ENCODE results near the gene STEEP1. TPM values are rescaled to one million over a fixed set of nuclear protein-coding genes. Genes with fewer than 3 reads are reported as not detected.
A peak's percentile ranks its signal among the peaks of the same experiment; 100 is the strongest.

STEEP1 gene
- polyA plus RNA-seq, 2 of the 4 experiments (the other 2 are of a cell fraction), result 37.8 to 40.7 TPM

DNA sequence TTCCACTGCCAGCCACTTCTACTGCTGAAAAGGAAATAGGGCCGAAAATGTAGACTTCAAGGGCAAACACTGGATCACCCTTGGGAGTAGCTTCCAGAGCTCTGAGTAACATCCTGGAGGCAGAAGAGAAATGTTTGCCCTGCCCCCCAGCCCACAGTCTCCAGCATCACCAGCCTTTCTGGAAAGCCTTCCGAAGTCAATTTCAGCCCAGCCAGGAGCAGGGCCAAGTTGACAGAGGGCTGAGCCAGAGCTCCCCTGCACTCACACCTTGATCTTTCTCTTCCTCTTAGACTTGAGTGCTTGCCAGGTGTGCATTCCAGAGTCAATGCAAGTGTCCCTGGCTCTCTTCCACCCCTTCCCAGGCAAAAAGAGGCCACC, 61.7 kb downstream of the STEEP1 start:
- Histone ChIP-seq H3K4me2 (peak overlapping the region; percentile 79), H3K4me3 (no peak overlapping the region), H3K4me1 (peaks cover 68% of the 10 kb centered on the region), H3K27ac (peak overlapping the region; percentile 90 to 100), H3K9me3 (no peaks in the 10 kb centered on the region)
- 0% methylated on average over 1 of the region's 2 CpGs for WGBS (ENCODE audit: missing lambda C conversion rate)
- TF ChIP-seq CEBPB (IDR thresholded peaks at IDR 0.05), result no peak
- no peak for TF ChIP-seq RNF2 (IDR thresholded peaks at IDR 0.05; ENCODE audit: borderline replicate concordance, low read depth)
- peak; percentile 62; the same call in 1 of the 2 replicates for TF ChIP-seq GATA3 (IDR thresholded peaks at IDR 0.05; ENCODE audit: borderline replicate concordance)
- no peak for TF ChIP-seq NPAS2 (CRISPR knock-in tag; IDR thresholded peaks at IDR 0.05; ENCODE audit: borderline replicate concordance)
- TF ChIP-seq ZFP36 (IDR thresholded peaks at IDR 0.05; ENCODE audit: borderline replicate concordance, partially characterized antibody), result no peak
- TF ChIP-seq NR3C1 (IDR thresholded peaks at IDR 0.05), result no peak
- TF ChIP-seq, protein P1, sequence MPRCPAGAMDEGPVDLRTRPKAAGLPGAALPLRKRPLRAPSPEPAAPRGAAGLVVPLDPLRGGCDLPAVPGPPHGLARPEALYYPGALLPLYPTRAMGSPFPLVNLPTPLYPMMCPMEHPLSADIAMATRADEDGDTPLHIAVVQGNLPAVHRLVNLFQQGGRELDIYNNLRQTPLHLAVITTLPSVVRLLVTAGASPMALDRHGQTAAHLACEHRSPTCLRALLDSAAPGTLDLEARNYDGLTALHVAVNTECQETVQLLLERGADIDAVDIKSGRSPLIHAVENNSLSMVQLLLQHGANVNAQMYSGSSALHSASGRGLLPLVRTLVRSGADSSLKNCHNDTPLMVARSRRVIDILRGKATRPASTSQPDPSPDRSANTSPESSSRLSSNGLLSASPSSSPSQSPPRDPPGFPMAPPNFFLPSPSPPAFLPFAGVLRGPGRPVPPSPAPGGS (IDR thresholded peaks at IDR 0.05), result peak; percentile 47; the same call in 1 of the 3 replicates
- TF ChIP-seq USF2 (IDR thresholded peaks at IDR 0.05), result no peak
- no peak for TF ChIP-seq ZC3H11A (IDR thresholded peaks at IDR 0.05)
- TF ChIP-seq ZSCAN20 (CRISPR knock-in tag; IDR thresholded peaks at IDR 0.05), result no peak
- no peak for TF ChIP-seq EHF (CRISPR knock-in tag; IDR thresholded peaks at IDR 0.05)
- TF ChIP-seq RARB (CRISPR knock-in tag; IDR thresholded peaks at IDR 0.05), result no peak
- TF ChIP-seq BHLHE40 (IDR thresholded peaks at IDR 0.05; ENCODE audit: low read depth, low read length), result no peak
- TF ChIP-seq ELK1 (IDR thresholded peaks at IDR 0.05; ENCODE audit: low read depth, low read length), result no peak
- no peak for TF ChIP-seq HEYL (CRISPR knock-in tag; IDR thresholded peaks at IDR 0.05)
- TF ChIP-seq E2F6 (IDR thresholded peaks at IDR 0.05; ENCODE audit: borderline replicate concordance, low read depth), result peak; percentile 42; the same call in 1 of the 2 replicates
- TF ChIP-seq REST (IDR thresholded peaks at IDR 0.05), result no peak
- TF ChIP-seq POLR2AphosphoS2 (conservative IDR thresholded peaks at IDR 0.05; ENCODE audit: low read length), result no peak
- peak in 1 of 2 experiments; percentile 6; a peak in 2 of 5 replicates for TF ChIP-seq RAD21 (conservative IDR thresholded peaks at IDR 0.05 in 1 of 2, IDR thresholded peaks at IDR 0.05 in 1 of 2)
- peak; percentile 63 to 86; a peak in 4 of 5 replicates for TF ChIP-seq JUN (IDR thresholded peaks at IDR 0.05)
- TF ChIP-seq SREBF2 (IDR thresholded peaks at IDR 0.05), result no peak
- peak; percentile 30; the same call in 1 of the 3 replicates for TF ChIP-seq SMC3 (IDR thresholded peaks at IDR 0.05)
- peak; percentile 68 for TF ChIP-seq JUNB (IDR thresholded peaks at IDR 0.05)
- TF ChIP-seq FOSL2 (IDR thresholded peaks at IDR 0.05), result 0 out of 2 replicates have a peak, but pooled peaks have one; percentile 21
- peak; percentile 81 for TF ChIP-seq FOSL2 (CRISPR knock-in tag; IDR thresholded peaks at IDR 0.05)
- peak; percentile 92 for TF ChIP-seq ESRRA (IDR thresholded peaks at IDR 0.05; ENCODE audit: borderline replicate concordance, low read length)
- no peak for TF ChIP-seq HDAC2 (IDR thresholded peaks at IDR 0.05)
- TF ChIP-seq RFX5 (IDR thresholded peaks at IDR 0.05), result no peak
- peak; percentile 73 to 89; a peak in 4 of 5 replicates for TF ChIP-seq EP300 (IDR thresholded peaks at IDR 0.05)
- TF ChIP-seq, protein P2, sequence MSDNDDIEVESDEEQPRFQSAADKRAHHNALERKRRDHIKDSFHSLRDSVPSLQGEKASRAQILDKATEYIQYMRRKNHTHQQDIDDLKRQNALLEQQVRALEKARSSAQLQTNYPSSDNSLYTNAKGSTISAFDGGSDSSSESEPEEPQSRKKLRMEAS (IDR thresholded peaks at IDR 0.05), result peak; percentile 62; the same call in 1 of the 2 replicates
- no peak for TF ChIP-seq CHD2 (IDR thresholded peaks at IDR 0.05; ENCODE audit: low read length, partially characterized antibody)
- TF ChIP-seq CBX8 (IDR thresholded peaks at IDR 0.05), result no peak
- ChIA-PET CTCF (interaction anchor here (0.6 to 31.5 kb wide), 4 partner anchors 9 to 59 kb away, joined by 3 to 814 read pairs (median 14); no protein-coding TSS in a partner anchor), POLR2A (interaction anchor here (0.8 to 1.9 kb wide), 8 partner anchors 9 to 266 kb away, joined by 3 to 15 read pairs (median 5); partner anchors contain the start of gene SLC25A5)
- ATAC-seq, result peak; percentile 89 to 90
- DNase-seq (ENCODE audit: low read depth in 1 of 2, low spot score in 1 of 2), result peak in 1 of 2 experiments; percentile 91
- FAIRE-seq, result no peak
